IMR-90 (cell line): Measurements from ENCODE around the gene KRTAP5-7. TPM values are rescaled to one million over a fixed set of nuclear protein-coding genes. Genes with fewer than 3 reads are reported as not detected.

Experiments
- ATAC-seq: fragments of 200-7000 bp; cut with Tn5 transposase; 2 replicates; pipeline ENCODE4 v1.9.1; 2020; ENCODE audit warnings: low read depth, mild to moderate bottlenecking, moderate library complexity
- BruUV-seq: library from RNA; stranded (reverse); fragments of 400-500 nt; replicated peaks from 2 replicates; lab custom pipeline; 2021; lab: Mats Ljungman, UMichigan
- CTCF ChIA-PET: fragments of 300-600 bp; formaldehyde crosslinking; extraction: SDS; loops from one replicate; lab custom pipeline; 2021; ENCODE audit warnings: antibody characterized with exemption; lab: Yijun Ruan, JAX
- POLR2A ChIA-PET: fragments of 300-600 bp; sonication (Branson Sonifier 250); formaldehyde crosslinking; loops from one replicate; lab custom pipeline; 2022; ENCODE audit warnings: antibody characterized with exemption; ENCODE audit not compliant: unreplicated experiment; lab: Charles Lee
- DNase-seq: peaks from one replicate; pipeline ENCODE4 v3.0.0; 2013
- H2AFZ ChIP-seq: replicated peaks from 2 replicates; pipeline ENCODE3; 2013; ENCODE audit warnings: low read length, mild to moderate bottlenecking; ENCODE audit not compliant: poor library complexity
- H2AK5ac ChIP-seq: 2 replicates; pipeline ENCODE4 v1.6.1; 2013; ENCODE audit warnings: low read depth, low read length, inconsistent platforms
- H2AK9ac ChIP-seq: replicated peaks from 2 replicates; pipeline ENCODE3; 2013; ENCODE audit warnings: mild to moderate bottlenecking, low read depth, low read length, moderate library complexity; ENCODE audit not compliant: poor library complexity
- H2BK120ac ChIP-seq: 2 replicates; pipeline ENCODE4 v1.6.1; 2013; ENCODE audit warnings: low read depth, low read length, inconsistent platforms
- H2BK15ac ChIP-seq: 3 replicates; pipeline ENCODE4 v1.6.1; 2013; ENCODE audit warnings: low read depth, low read length, inconsistent platforms
- H2BK20ac ChIP-seq: 2 replicates; pipeline ENCODE4 v1.6.1; 2013; ENCODE audit warnings: low read depth, mild to moderate bottlenecking, inconsistent platforms, low read length, moderate library complexity
- H2BK5ac ChIP-seq: 2 replicates; pipeline ENCODE4 v1.6.1; 2013; ENCODE audit warnings: mild to moderate bottlenecking, low read depth, low read length, inconsistent platforms; ENCODE audit not compliant: poor library complexity, severe bottlenecking
- H3K14ac ChIP-seq: replicated peaks from 2 replicates; pipeline ENCODE4 v1.6.1; 2013; ENCODE audit warnings: low read depth, low read length, inconsistent platforms
- H3K18ac ChIP-seq: 2 replicates; pipeline ENCODE4 v1.6.1; 2013; ENCODE audit warnings: low read depth, low read length, control low read depth
- H3K23ac ChIP-seq: 2 replicates; pipeline ENCODE4 v1.6.1; 2013; ENCODE audit warnings: low read depth, low read length, inconsistent platforms
- H3K27ac ChIP-seq: 2 replicates; pipeline ENCODE4 v1.5.1; 2013; ENCODE audit warnings: mild to moderate bottlenecking, control low read depth, low read length; ENCODE audit not compliant: insufficient read depth
- H3K27me3 ChIP-seq: 2 replicates; pipeline ENCODE4 v1.6.1; 2013; ENCODE audit warnings: low read length; ENCODE audit not compliant: control insufficient read depth, insufficient read depth
- H3K36me3 ChIP-seq: 2 replicates; pipeline ENCODE4 v1.6.1; 2013; ENCODE audit warnings: low read length, mixed read lengths; ENCODE audit not compliant: control insufficient read depth, insufficient read depth
- H3K4ac ChIP-seq: 2 replicates; pipeline ENCODE4 v1.6.1; 2013; ENCODE audit warnings: low read depth, low read length, inconsistent platforms
- H3K4me1 ChIP-seq: 2 replicates; pipeline ENCODE4 v1.6.1; 2013; ENCODE audit warnings: low read length, mixed read lengths; ENCODE audit not compliant: control insufficient read depth, insufficient read depth
- H3K4me2 ChIP-seq: 2 replicates; pipeline ENCODE4 v1.6.1; 2013; ENCODE audit warnings: low read depth, mild to moderate bottlenecking, control low read depth, low read length, moderate library complexity
- H3K4me3 ChIP-seq: 2 replicates; pipeline ENCODE4 v1.5.1; 2013; ENCODE audit warnings: low read depth, mild to moderate bottlenecking, control low read depth, low read length, moderate library complexity; ENCODE audit not compliant: insufficient read depth
- H3K56ac ChIP-seq: 2 replicates; pipeline ENCODE4 v1.6.1; 2013; ENCODE audit warnings: low read length, inconsistent platforms; ENCODE audit not compliant: insufficient read depth; ENCODE audit errors: extremely low read depth
- H3K79me1 ChIP-seq, 2 experiments: 2 replicates each; pipeline ENCODE4 v1.6.1; 2013; ENCODE audit warnings: low read length in 2 of 2, inconsistent platforms in 1 of 2, low read depth in 1 of 2
- H3K9ac ChIP-seq: 2 replicates; pipeline ENCODE4 v1.6.1; 2013; ENCODE audit warnings: low read depth, low read length, control low read depth
- H3K9me1 ChIP-seq: 2 replicates; pipeline ENCODE4 v1.6.1; 2013; ENCODE audit warnings: low read length, inconsistent platforms; ENCODE audit not compliant: insufficient read depth
- H3K9me3 ChIP-seq: 2 replicates; pipeline ENCODE4 v1.6.1; 2013; ENCODE audit warnings: low read length; ENCODE audit not compliant: control insufficient read depth, insufficient read depth
- H4K20me1 ChIP-seq: 2 replicates; pipeline ENCODE4 v1.6.1; 2013; ENCODE audit warnings: low read length, inconsistent platforms; ENCODE audit not compliant: insufficient read depth
- H4K5ac ChIP-seq: 2 replicates; pipeline ENCODE4 v1.6.1; 2013; ENCODE audit warnings: mild to moderate bottlenecking, low read depth, low read length, control low read depth
- H4K8ac ChIP-seq, 2 experiments: 2 replicates each; pipeline ENCODE4 v1.6.1; 2013; ENCODE audit warnings: low read depth in 2 of 2, low read length in 2 of 2, control low read depth in 1 of 2, inconsistent platforms in 1 of 2
- H4K91ac ChIP-seq: 2 replicates; pipeline ENCODE4 v1.6.1; 2013; ENCODE audit warnings: low read depth, low read length, inconsistent platforms; ENCODE audit not compliant: insufficient read depth
- CEBPB ChIP-seq: IDR thresholded peaks from 2 replicates; pipeline ENCODE4 v1.6.1; 2012; ENCODE audit warnings: low read depth, low read length, improper control_type of control experiment
- ELK1 ChIP-seq: fragments of 150-350 bp; IDR thresholded peaks from 2 replicates; pipeline ENCODE4 v1.6.1; 2016; ENCODE audit warnings: low read depth, mild to moderate bottlenecking, low read length, moderate library complexity, borderline replicate concordance
- MAFK ChIP-seq: IDR thresholded peaks from 2 replicates; pipeline ENCODE4 v1.6.1; 2012; ENCODE audit warnings: low read depth, low read length, improper control_type of control experiment
- MAZ ChIP-seq: IDR thresholded peaks from 2 replicates; pipeline ENCODE4 v1.6.1; 2012; ENCODE audit warnings: low read depth, mild to moderate bottlenecking, low read length, improper control_type of control experiment, moderate library complexity, borderline replicate concordance
- NFE2L2 ChIP-seq: fragments of 150-350 bp; IDR thresholded peaks from 2 replicates; pipeline ENCODE4 v1.6.1; 2016; ENCODE audit warnings: low read depth, mild to moderate bottlenecking, low read length
- WGBS, 2 experiments: methylation state at CpG; one replicate each; pipeline versions ENCODE4 v1.1.5 to v1.1.7; 2013; ENCODE audit warnings: missing lambda C conversion rate in 2 of 2; ENCODE audit not compliant: insufficient read length in 1 of 2; ENCODE audit errors: extremely low coverage in 2 of 2; 5-methylcytosine and 5-hydroxymethylcytosine counted together
- dilution Hi-C: fragments of 300-500 bp; cut with HindIII; formaldehyde crosslinking; loops from one replicate; pipeline ENCODE4 v1.14.3; 2018; ENCODE audit warnings: low sequenced_read_pairs; ENCODE audit not compliant: unreplicated experiment
- in situ Hi-C: fragments of 300-500 bp; cut with MboI; formaldehyde crosslinking; loops from 3 replicates; pipeline ENCODE4 v1.14.3; 2019; ENCODE audit warnings: low sequenced_read_pairs, inconsistent platforms, mixed read lengths
- intact Hi-C: fragments of 100-400 bp; cut with micrococcal nuclease; formaldehyde crosslinking; loops from 2 replicates; pipeline ENCODE4 v1.10.0; 2022
- polyA plus RNA-seq, 3 experiments: library from polyadenylated mRNA; depleted of rRNA; stranded (reverse); fragments of >200 nt; gene quantifications; 2 replicates each; pipeline ENCODE4 v1.2.3, GENCODE V29; 2012; ENCODE audit warnings: low replicate concordance in 1 of 3
- total RNA-seq: library from RNA; depleted of rRNA; stranded (reverse); fragments of >200 nt; gene quantifications from 2 replicates; pipeline ENCODE4 v1.2.3, GENCODE V29; 2012

The KRTAP5-7 gene
- total and polyA plus RNA-seq, 2 of the 4 experiments (the other 2 are of a cell fraction), result not detected

DNA sequence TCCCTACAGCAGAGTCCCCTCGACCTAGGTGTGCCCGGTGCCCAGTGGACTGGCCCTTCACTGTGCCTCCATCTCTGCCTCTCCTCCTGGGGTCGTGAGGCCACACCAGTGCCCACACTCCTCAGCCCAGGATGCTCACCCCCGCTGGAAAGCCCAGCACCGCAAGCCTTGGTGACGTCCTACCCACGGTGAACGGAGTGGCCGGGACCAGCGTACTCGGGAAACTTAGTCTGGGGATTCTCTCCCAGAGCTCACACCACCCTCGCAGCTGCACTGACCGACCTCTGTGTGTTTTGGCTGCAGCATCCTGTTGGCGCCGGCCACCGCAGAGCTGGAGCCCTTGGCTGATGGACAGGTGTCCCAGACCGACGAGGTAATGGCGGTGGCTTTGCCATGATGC, 35.5 kb upstream of the KRTAP5-7 start:
- in situ Hi-C loops (no loop called here), dilution Hi-C loops (no loop called here), intact Hi-C loops (no loop called here)
- H3K27me3 ChIP-seq, result no peaks in the 10 kb centered on the region
- no peak overlapping the region for H3K18ac ChIP-seq
- 93% methylated on average over 5 of the region's 19 CpGs; no CpG with 5 or more reads in 1 of the 2 experiments for WGBS, 2 experiments
- H3K4me2 ChIP-seq, result no peak overlapping the region
- H3K9me1 ChIP-seq, result peaks cover 23% of the 10 kb centered on the region
- peaks cover 42% of the 10 kb centered on the region for H3K36me3 ChIP-seq
- ChIA-PET POLR2A (no interaction called here), CTCF (no interaction called here)
- no TSS peak for BruUV-seq
- no peak for TF ChIP-seq NFE2L2
- TF ChIP-seq MAFK, result no peak
- no peak for TF ChIP-seq ELK1
- no peak for TF ChIP-seq CEBPB
- no peak for TF ChIP-seq MAZ
- H2BK120ac ChIP-seq, result no peak overlapping the region
- no peaks in the 10 kb centered on the region for H3K9me3 ChIP-seq
- no peaks in the 10 kb centered on the region for H4K20me1 ChIP-seq
- no peak overlapping the region for H2BK15ac ChIP-seq
- H3K23ac ChIP-seq, result no peak overlapping the region
- no peak overlapping the region for H2AK9ac ChIP-seq
- no peak overlapping the region for H2BK20ac ChIP-seq
- DNase-seq (no peak), ATAC-seq (no peak)
- H2BK5ac ChIP-seq, result no peak overlapping the region
- no peak overlapping the region for H4K5ac ChIP-seq
- peaks cover under 1 to 5% of the 10 kb centered on the region in 2 experiments; a peak in 2 of 4 replicates for H3K79me1 ChIP-seq
- H3K56ac ChIP-seq, result no peak overlapping the region
- H3K4ac ChIP-seq, result no peak overlapping the region
- H2AK5ac ChIP-seq, result no peak overlapping the region
- H3K4me1 ChIP-seq, result peaks cover 11% of the 10 kb centered on the region; the same call in 1 of the 2 replicates
- H4K91ac ChIP-seq, result no peak overlapping the region
- no peak overlapping the region for H4K8ac ChIP-seq
- no peak overlapping the region for H3K4me3 ChIP-seq
- H2AFZ ChIP-seq, result peak overlapping the region; percentile 58
- no peak overlapping the region for H3K27ac ChIP-seq
- no peak overlapping the region for H3K9ac ChIP-seq
- no peak overlapping the region for H3K14ac ChIP-seq
